Measurements from ENCODE around the gene DCN. TPM values are rescaled to one million over a fixed set of nuclear protein-coding genes. Genes with fewer than 3 reads are reported as not detected.

The DCN gene
- total RNA-seq, 2 experiments from 2014 or later = not detected

DNA sequence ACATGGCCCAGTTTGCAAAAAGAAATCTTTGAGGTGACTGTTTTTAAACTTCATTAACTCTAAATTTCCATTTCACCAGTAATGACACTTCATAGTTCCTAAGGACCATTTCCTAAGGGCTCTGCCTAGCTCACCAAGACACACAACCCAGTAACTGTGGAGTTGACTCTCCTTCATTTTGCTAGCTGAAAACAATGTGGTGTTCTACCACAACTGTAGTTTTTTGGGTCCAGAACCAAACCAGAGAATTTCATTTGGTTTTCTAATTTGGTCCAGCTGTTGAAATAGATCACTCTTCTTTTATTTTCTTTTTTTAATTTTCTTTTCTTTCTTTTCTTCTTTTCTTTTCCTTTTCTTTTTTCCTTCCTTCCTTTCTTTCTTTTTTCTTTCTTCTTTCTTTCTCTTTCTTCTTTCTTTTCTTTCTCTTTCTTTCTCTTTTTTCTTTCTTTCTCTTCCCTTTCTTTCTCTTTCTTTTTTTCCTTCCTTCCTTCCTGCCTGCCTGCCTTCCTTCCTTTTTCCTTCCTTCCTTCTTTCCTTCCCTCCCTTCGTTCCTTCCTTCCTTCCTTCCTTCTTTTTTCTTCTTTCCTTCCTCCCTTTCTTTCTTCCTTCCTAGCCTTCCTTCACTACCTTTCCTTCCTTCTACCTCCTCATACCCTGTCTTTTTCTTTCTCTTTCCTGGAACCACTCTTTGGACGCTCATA is 52.8 kb downstream of the DCN start:
- ChIA-PET POLR2A (no interaction called here), CTCF (ENCODE audit: unreplicated experiment) (no interaction called here)
- H4K20me1 ChIP-seq (ENCODE audit: insufficient read depth, low read length) = no peaks in the 10 kb centered on the region
- no peak overlapping the region for H3K4me3 ChIP-seq (ENCODE audit: low read depth, low read length, poor library complexity, severe bottlenecking)
- no peak for DNase-seq (ENCODE audit: low spot score)
- no peaks in the 10 kb centered on the region for H3K9me2 ChIP-seq (ENCODE audit: insufficient read depth, low read length)
- H2AFZ ChIP-seq (ENCODE audit: low read length) = no peak overlapping the region
- H3K4me1 ChIP-seq (ENCODE audit: insufficient read depth, low read length, poor library complexity, severe bottlenecking) = no peaks in the 10 kb centered on the region
- BruUV-seq (replicated peaks) = no TSS peak
- intact Hi-C loops (cut with micrococcal nuclease; ENCODE audit: unreplicated experiment) = no loop called here
- H3K36me3 ChIP-seq (ENCODE audit: insufficient read depth, low read length) = no peaks in the 10 kb centered on the region
- H3K79me2 ChIP-seq (ENCODE audit: insufficient read depth, low read depth, low read length) = no peaks in the 10 kb centered on the region
- H3K9me3 ChIP-seq (ENCODE audit: low read length) = no peaks in the 10 kb centered on the region
- no peak overlapping the region for H3K27ac ChIP-seq (ENCODE audit: low read depth, low read length, poor library complexity, severe bottlenecking)
- H3K4me2 ChIP-seq (ENCODE audit: low read length) = no peak overlapping the region
- TF ChIP-seq, protein P1, sequence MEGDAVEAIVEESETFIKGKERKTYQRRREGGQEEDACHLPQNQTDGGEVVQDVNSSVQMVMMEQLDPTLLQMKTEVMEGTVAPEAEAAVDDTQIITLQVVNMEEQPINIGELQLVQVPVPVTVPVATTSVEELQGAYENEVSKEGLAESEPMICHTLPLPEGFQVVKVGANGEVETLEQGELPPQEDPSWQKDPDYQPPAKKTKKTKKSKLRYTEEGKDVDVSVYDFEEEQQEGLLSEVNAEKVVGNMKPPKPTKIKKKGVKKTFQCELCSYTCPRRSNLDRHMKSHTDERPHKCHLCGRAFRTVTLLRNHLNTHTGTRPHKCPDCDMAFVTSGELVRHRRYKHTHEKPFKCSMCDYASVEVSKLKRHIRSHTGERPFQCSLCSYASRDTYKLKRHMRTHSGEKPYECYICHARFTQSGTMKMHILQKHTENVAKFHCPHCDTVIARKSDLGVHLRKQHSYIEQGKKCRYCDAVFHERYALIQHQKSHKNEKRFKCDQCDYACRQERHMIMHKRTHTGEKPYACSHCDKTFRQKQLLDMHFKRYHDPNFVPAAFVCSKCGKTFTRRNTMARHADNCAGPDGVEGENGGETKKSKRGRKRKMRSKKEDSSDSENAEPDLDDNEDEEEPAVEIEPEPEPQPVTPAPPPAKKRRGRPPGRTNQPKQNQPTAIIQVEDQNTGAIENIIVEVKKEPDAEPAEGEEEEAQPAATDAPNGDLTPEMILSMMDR (conservative IDR thresholded peaks at IDR 0.05; ENCODE audit: low read length) = no peak
- TF ChIP-seq EZH2phosphoT487 (IDR thresholded peaks at IDR 0.05; ENCODE audit: borderline replicate concordance, low read depth, low read length) = no peak

DNA sequence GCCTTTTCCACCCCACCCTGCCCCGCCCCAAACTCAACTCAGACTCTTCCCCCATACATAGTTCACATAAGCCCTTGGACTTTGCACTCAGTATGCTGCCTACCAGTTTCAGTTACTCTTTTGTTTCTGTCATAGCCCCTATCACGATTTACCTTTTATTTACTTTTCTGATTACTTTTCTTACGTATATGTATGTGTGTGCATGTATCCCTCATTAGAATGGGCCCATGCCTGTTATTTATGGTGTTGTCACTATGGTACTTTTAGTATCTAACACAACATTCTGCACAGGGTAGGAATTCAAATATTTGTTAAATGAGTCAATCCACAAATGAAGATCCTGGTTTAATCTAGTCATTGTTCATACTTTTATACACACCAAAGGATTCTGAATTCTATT is 54.9 kb downstream of the DCN start:
- CTCF ChIA-PET (ENCODE audit: unreplicated experiment) = no interaction called here

DNA sequence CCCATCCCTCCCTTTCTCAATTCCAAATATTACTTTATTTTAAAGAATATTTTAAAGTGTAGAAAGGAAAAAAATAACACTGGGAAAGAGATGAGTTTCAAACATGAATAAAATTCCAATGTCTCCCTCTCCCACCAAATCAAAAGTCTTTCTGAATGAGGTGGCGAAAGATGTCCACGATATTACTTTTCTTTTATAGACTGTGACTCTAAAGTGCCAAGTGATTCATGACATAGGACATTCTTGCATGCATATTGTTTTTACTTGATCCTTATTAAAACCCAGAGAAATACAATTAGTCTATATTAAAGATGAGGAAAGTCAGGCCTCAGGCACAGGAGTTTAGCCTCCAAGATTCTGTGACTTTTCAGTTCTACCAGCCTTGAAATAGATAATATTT is 55.3 kb downstream of the DCN start:
- Histone ChIP-seq H3K27ac (ENCODE audit: low read depth, low read length, poor library complexity, severe bottlenecking) (no peak overlapping the region), H3K9me3 (ENCODE audit: low read length) (no peaks in the 10 kb centered on the region), H3K4me1 (ENCODE audit: insufficient read depth, low read length, poor library complexity, severe bottlenecking) (no peaks in the 10 kb centered on the region), H3K36me3 (ENCODE audit: insufficient read depth, low read length) (no peaks in the 10 kb centered on the region), H3K4me2 (ENCODE audit: low read length) (no peak overlapping the region), H3K9me2 (ENCODE audit: insufficient read depth, low read length) (no peaks in the 10 kb centered on the region), H3K4me3 (ENCODE audit: low read depth, low read length, poor library complexity, severe bottlenecking) (no peak overlapping the region), H3K79me2 (ENCODE audit: insufficient read depth, low read depth, low read length) (no peaks in the 10 kb centered on the region), H2AFZ (ENCODE audit: low read length) (no peak overlapping the region), H4K20me1 (ENCODE audit: insufficient read depth, low read length) (no peaks in the 10 kb centered on the region)
- POLR2A ChIA-PET = no interaction called here
- intact Hi-C loops (cut with micrococcal nuclease; ENCODE audit: unreplicated experiment) = no loop called here
- no TSS peak for BruUV-seq (replicated peaks)
- CTCF ChIA-PET (ENCODE audit: unreplicated experiment) = no interaction called here
- DNase-seq (ENCODE audit: low spot score) = no peak
- TF ChIP-seq, protein P1 (conservative IDR thresholded peaks at IDR 0.05; ENCODE audit: low read length) = no peak
- TF ChIP-seq EZH2phosphoT487 (IDR thresholded peaks at IDR 0.05; ENCODE audit: borderline replicate concordance, low read depth, low read length) = no peak

More for the DNA sequence above, 54.9 kb downstream of the DCN start:
- intact Hi-C loops (cut with micrococcal nuclease; ENCODE audit: unreplicated experiment) = no loop called here
- TF ChIP-seq, protein P1 (conservative IDR thresholded peaks at IDR 0.05; ENCODE audit: low read length) = no peak
- TF ChIP-seq EZH2phosphoT487 (IDR thresholded peaks at IDR 0.05; ENCODE audit: borderline replicate concordance, low read depth, low read length) = no peak
- Histone ChIP-seq H3K36me3 (ENCODE audit: insufficient read depth, low read length) (no peaks in the 10 kb centered on the region), H3K4me3 (ENCODE audit: low read depth, low read length, poor library complexity, severe bottlenecking) (no peak overlapping the region), H3K9me3 (ENCODE audit: low read length) (no peaks in the 10 kb centered on the region), H3K27ac (ENCODE audit: low read depth, low read length, poor library complexity, severe bottlenecking) (no peak overlapping the region), H3K9me2 (ENCODE audit: insufficient read depth, low read length) (no peaks in the 10 kb centered on the region), H4K20me1 (ENCODE audit: insufficient read depth, low read length) (no peaks in the 10 kb centered on the region), H2AFZ (ENCODE audit: low read length) (no peak overlapping the region), H3K4me1 (ENCODE audit: insufficient read depth, low read length, poor library complexity, severe bottlenecking) (no peaks in the 10 kb centered on the region), H3K79me2 (ENCODE audit: insufficient read depth, low read depth, low read length) (no peaks in the 10 kb centered on the region), H3K4me2 (ENCODE audit: low read length) (no peak overlapping the region)
- DNase-seq (ENCODE audit: low spot score) = no peak
- BruUV-seq (replicated peaks) = no TSS peak
- POLR2A ChIA-PET = no interaction called here

Data from OCI-LY7 (cell line).